ENCODE data around the gene KIAA0513.

Gene KIAA0513

GRCh38 chr16:85101956-85102630, 74.5 kb downstream of the KIAA0513 start:
- WGBS, 2 experiments (ENCODE audit: insufficient coverage in 2 of 2) = 86 to 100% methylated on average over 4 to 5 of the region's 11 CpGs
- no peak overlapping the region for H3K27ac ChIP-seq (ENCODE audit: low read depth, low read length, severe bottlenecking)
- H3K36me3 ChIP-seq (ENCODE audit: control insufficient read depth, insufficient read depth, low read length) = no peaks in the 10 kb centered on the region
- H3K9me3 ChIP-seq (ENCODE audit: control insufficient read depth, low read length) = no peaks in the 10 kb centered on the region
- no peaks in the 10 kb centered on the region for H3K4me1 ChIP-seq (ENCODE audit: control insufficient read depth, insufficient read depth, low read length, poor library complexity, severe bottlenecking)
- H3K4me3 ChIP-seq (ENCODE audit: extremely low read depth, insufficient read depth, low read length, poor library complexity, severe bottlenecking) = no peak overlapping the region

DNA sequence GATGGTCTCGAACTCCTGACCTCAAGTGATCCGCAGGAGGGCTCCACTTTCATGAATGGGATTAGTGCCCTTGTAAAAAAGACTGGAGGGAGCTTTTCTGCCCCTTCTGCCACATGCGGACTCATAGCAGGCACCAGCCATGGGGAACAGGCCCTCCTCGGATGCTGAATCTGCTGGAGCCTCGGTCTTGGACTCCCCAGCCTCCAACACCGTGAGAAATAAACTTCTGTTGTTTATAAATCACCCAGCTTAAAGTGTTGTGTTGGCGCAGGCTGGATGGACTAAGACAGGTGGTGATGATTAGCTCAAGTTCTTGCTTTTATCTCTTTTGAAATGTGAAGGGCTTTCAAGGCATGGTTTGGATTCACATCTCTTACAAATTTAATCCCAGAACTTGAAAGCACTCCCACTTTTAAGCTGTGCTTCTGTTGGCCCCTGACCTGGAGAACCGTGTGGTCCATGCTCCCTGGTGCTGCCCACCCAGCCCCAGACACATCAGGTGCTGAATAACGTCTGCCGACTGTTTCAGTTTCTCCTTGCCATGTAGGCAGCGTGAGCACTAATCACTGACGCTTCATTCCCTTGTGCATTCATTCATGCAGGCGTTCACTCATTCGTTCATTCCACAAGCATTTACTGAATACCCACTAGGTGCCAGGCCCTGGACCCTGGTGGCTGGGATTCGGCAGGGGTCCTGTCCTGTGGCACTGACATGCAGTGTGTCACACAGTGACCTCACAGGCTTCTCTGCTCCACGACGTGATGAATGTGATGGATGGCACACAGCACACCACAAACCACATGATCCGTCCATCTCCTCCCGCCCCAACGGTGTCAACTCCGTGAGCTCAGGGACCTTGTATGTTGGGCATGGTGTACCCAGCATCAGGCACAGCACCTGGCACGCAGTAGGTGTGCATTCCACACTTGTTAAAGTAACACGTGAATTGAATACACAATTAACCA, 75.8 kb downstream of the KIAA0513 start:
- 95% methylated on average over 10 to 18 of the region's 23 CpGs for WGBS, 2 experiments (ENCODE audit: insufficient coverage in 2 of 2)
- Histone ChIP-seq H3K36me3 (ENCODE audit: control insufficient read depth, insufficient read depth, low read length) (no peaks in the 10 kb centered on the region), H3K4me1 (ENCODE audit: control insufficient read depth, insufficient read depth, low read length, poor library complexity, severe bottlenecking) (no peaks in the 10 kb centered on the region), H3K4me3 (ENCODE audit: extremely low read depth, insufficient read depth, low read length, poor library complexity, severe bottlenecking) (no peak overlapping the region), H3K27ac (ENCODE audit: low read depth, low read length, severe bottlenecking) (no peak overlapping the region), H3K9me3 (ENCODE audit: control insufficient read depth, low read length) (no peaks in the 10 kb centered on the region)

GRCh38 chr16:85104147-85104546, 76.6 kb downstream of the KIAA0513 start:
- Histone ChIP-seq H3K4me3 (ENCODE audit: extremely low read depth, insufficient read depth, low read length, poor library complexity, severe bottlenecking) (no peak overlapping the region), H3K4me1 (ENCODE audit: control insufficient read depth, insufficient read depth, low read length, poor library complexity, severe bottlenecking) (no peaks in the 10 kb centered on the region), H3K36me3 (ENCODE audit: control insufficient read depth, insufficient read depth, low read length) (no peaks in the 10 kb centered on the region), H3K9me3 (ENCODE audit: control insufficient read depth, low read length) (no peaks in the 10 kb centered on the region), H3K27ac (ENCODE audit: low read depth, low read length, severe bottlenecking) (no peak overlapping the region)
- 76 to 89% methylated on average over 9 to 10 of the region's 12 CpGs for WGBS, 2 experiments (ENCODE audit: insufficient coverage in 2 of 2)

GRCh38 chr16:85104821-85105391, 77.3 kb downstream of the KIAA0513 start:
- Histone ChIP-seq H3K36me3 (ENCODE audit: control insufficient read depth, insufficient read depth, low read length) (no peaks in the 10 kb centered on the region), H3K4me3 (ENCODE audit: extremely low read depth, insufficient read depth, low read length, poor library complexity, severe bottlenecking) (no peak overlapping the region), H3K9me3 (ENCODE audit: control insufficient read depth, low read length) (no peaks in the 10 kb centered on the region), H3K27ac (ENCODE audit: low read depth, low read length, severe bottlenecking) (no peak overlapping the region), H3K4me1 (ENCODE audit: control insufficient read depth, insufficient read depth, low read length, poor library complexity, severe bottlenecking) (no peaks in the 10 kb centered on the region)
- 89 to 91% methylated on average over 7 to 10 of the region's 11 CpGs for WGBS, 2 experiments (ENCODE audit: insufficient coverage in 2 of 2)

DNA sequence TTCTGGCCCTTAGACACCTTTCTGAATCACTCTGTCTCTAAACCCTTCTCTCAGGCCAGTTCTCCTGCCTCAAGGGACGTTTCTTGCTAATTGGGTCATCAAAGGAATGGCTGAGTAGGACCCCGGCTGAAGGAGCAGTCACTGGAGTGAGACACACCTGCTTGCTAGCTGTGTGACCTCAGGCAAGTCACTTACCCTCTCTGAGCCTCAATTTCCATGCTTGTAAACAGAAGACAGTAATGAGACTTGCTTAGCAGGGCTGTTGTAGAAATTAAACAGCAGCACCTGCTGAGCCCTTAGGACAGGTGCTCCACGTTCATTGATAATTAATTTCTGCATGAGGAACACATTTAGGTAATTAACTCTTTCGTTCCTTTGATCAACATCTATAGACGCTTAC, 77.9 kb downstream of the KIAA0513 start:
- Histone ChIP-seq H3K36me3 (ENCODE audit: control insufficient read depth, insufficient read depth, low read length) (no peaks in the 10 kb centered on the region), H3K27ac (ENCODE audit: low read depth, low read length, severe bottlenecking) (no peak overlapping the region), H3K9me3 (ENCODE audit: control insufficient read depth, low read length) (no peaks in the 10 kb centered on the region), H3K4me3 (ENCODE audit: extremely low read depth, insufficient read depth, low read length, poor library complexity, severe bottlenecking) (no peak overlapping the region), H3K4me1 (ENCODE audit: control insufficient read depth, insufficient read depth, low read length, poor library complexity, severe bottlenecking) (no peaks in the 10 kb centered on the region)
- WGBS, 2 experiments (ENCODE audit: insufficient coverage in 2 of 2) = 85 to 87% methylated on average over 5 of the region's 5 CpGs

GRCh38 chr16:85107083-85107482, 79.5 kb downstream of the KIAA0513 start:
- Histone ChIP-seq H3K27ac (ENCODE audit: low read depth, low read length, severe bottlenecking) (no peak overlapping the region), H3K4me3 (ENCODE audit: extremely low read depth, insufficient read depth, low read length, poor library complexity, severe bottlenecking) (no peak overlapping the region), H3K9me3 (ENCODE audit: control insufficient read depth, low read length) (no peaks in the 10 kb centered on the region), H3K4me1 (ENCODE audit: control insufficient read depth, insufficient read depth, low read length, poor library complexity, severe bottlenecking) (no peaks in the 10 kb centered on the region), H3K36me3 (ENCODE audit: control insufficient read depth, insufficient read depth, low read length) (no peaks in the 10 kb centered on the region)
- WGBS, 2 experiments (ENCODE audit: insufficient coverage in 2 of 2) = 95% methylated on average over 9 of the region's 9 CpGs

DNA sequence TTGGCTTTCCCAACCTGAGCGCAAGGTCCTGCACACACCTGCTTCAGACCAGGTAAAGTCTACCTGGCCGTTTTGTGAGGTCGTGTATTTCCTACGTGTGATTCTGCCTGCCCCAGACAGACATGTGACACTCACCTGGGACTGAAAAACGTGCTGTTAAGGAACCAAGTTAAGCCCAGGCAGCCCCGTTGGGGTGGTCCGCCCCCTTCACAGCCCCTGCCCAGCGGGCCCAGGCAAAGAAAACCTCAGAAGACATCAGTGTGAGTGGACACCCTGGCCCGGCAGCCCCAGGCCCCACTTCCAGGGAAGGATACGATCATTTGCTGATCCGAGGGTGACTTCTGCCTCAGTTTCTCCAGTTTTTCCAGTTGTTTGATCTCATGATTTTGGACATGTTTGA, 79.9 kb downstream of the KIAA0513 start:
- Histone ChIP-seq H3K9me3 (ENCODE audit: control insufficient read depth, low read length) (no peaks in the 10 kb centered on the region), H3K36me3 (ENCODE audit: control insufficient read depth, insufficient read depth, low read length) (no peaks in the 10 kb centered on the region), H3K27ac (ENCODE audit: low read depth, low read length, severe bottlenecking) (no peak overlapping the region), H3K4me1 (ENCODE audit: control insufficient read depth, insufficient read depth, low read length, poor library complexity, severe bottlenecking) (no peaks in the 10 kb centered on the region), H3K4me3 (ENCODE audit: extremely low read depth, insufficient read depth, low read length, poor library complexity, severe bottlenecking) (no peak overlapping the region)
- 84 to 87% methylated on average over 11 of the region's 11 CpGs for WGBS, 2 experiments (ENCODE audit: insufficient coverage in 2 of 2)

DNA sequence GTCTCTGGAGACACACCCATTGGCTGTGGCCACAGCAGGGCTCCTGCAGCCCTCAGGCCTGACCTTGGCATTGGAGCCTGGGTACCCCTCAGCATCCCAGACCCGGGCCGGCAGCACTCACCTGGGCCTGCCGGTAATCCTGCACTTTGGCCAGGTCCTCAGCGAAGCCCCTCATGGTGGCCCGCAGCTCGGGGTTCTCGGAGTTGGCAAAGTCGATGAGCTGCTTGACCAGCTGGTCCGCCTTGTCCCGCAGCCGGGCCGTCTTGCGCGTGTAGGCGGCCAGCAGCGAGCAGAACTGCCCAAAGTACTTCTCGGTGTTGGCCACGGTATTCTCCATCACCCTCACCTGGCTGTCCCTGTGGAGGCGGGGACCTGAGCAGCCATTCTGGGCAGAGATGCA, 82.5 kb downstream of the KIAA0513 start:
- 95 to 97% methylated on average over 19 of the region's 19 CpGs for WGBS, 2 experiments (ENCODE audit: insufficient coverage in 2 of 2)
- Histone ChIP-seq H3K9me3 (ENCODE audit: control insufficient read depth, low read length) (no peaks in the 10 kb centered on the region), H3K4me3 (ENCODE audit: extremely low read depth, insufficient read depth, low read length, poor library complexity, severe bottlenecking) (no peak overlapping the region), H3K4me1 (ENCODE audit: control insufficient read depth, insufficient read depth, low read length, poor library complexity, severe bottlenecking) (no peaks in the 10 kb centered on the region), H3K27ac (ENCODE audit: low read depth, low read length, severe bottlenecking) (no peak overlapping the region), H3K36me3 (ENCODE audit: control insufficient read depth, insufficient read depth, low read length) (no peaks in the 10 kb centered on the region)

- no peaks in the 10 kb centered on the region for H3K9me3 ChIP-seq (ENCODE audit: control insufficient read depth, low read length)
- no peak overlapping the region for H3K27ac ChIP-seq (ENCODE audit: low read depth, low read length, severe bottlenecking)
- no peaks in the 10 kb centered on the region for H3K36me3 ChIP-seq (ENCODE audit: control insufficient read depth, insufficient read depth, low read length)
- WGBS, 2 experiments (ENCODE audit: insufficient coverage in 2 of 2) = 88 to 89% methylated on average over 8 of the region's 9 CpGs
- H3K4me3 ChIP-seq (ENCODE audit: extremely low read depth, insufficient read depth, low read length, poor library complexity, severe bottlenecking) = no peak overlapping the region
- no peaks in the 10 kb centered on the region for H3K4me1 ChIP-seq (ENCODE audit: control insufficient read depth, insufficient read depth, low read length, poor library complexity, severe bottlenecking)
These were observed 83.6 kb downstream of the KIAA0513 start for GRCh38 chr16:85111184-85111583.

- Histone ChIP-seq H3K4me1 (ENCODE audit: control insufficient read depth, insufficient read depth, low read length, poor library complexity, severe bottlenecking) (no peaks in the 10 kb centered on the region), H3K27ac (ENCODE audit: low read depth, low read length, severe bottlenecking) (no peak within 1 kb of the TSS), H3K4me3 (ENCODE audit: extremely low read depth, insufficient read depth, low read length, poor library complexity, severe bottlenecking) (no peak within 1 kb of the TSS), H3K9me3 (ENCODE audit: control insufficient read depth, low read length) (no peaks in the 10 kb centered on the region), H3K36me3 (ENCODE audit: control insufficient read depth, insufficient read depth, low read length) (no peaks in the 10 kb centered on the region)
- WGBS, 2 experiments (ENCODE audit: insufficient coverage in 2 of 2) = 51 to 83% methylated on average over 3 to 13 of the region's 15 CpGs
These were observed 84.8 kb downstream of the KIAA0513 start, which contains the start of gene CIBAR2 for GRCh38 chr16:85112364-85112763. Gene CIBAR2, minus strand, starts transcription at chr16:85112472. Its CDS starts 120 bp downstream, at chr16:85112352.

Measured in mesodermal cell (in vitro differentiated cells).